Right kidney (tissue), 1 donor: Measurements from ENCODE around the gene NOS3.

Experiments
- DNase-seq: peaks from one replicate; pipeline ENCODE4 v3.0.0-alpha.2; 2016

NOS3 gene

DNA sequence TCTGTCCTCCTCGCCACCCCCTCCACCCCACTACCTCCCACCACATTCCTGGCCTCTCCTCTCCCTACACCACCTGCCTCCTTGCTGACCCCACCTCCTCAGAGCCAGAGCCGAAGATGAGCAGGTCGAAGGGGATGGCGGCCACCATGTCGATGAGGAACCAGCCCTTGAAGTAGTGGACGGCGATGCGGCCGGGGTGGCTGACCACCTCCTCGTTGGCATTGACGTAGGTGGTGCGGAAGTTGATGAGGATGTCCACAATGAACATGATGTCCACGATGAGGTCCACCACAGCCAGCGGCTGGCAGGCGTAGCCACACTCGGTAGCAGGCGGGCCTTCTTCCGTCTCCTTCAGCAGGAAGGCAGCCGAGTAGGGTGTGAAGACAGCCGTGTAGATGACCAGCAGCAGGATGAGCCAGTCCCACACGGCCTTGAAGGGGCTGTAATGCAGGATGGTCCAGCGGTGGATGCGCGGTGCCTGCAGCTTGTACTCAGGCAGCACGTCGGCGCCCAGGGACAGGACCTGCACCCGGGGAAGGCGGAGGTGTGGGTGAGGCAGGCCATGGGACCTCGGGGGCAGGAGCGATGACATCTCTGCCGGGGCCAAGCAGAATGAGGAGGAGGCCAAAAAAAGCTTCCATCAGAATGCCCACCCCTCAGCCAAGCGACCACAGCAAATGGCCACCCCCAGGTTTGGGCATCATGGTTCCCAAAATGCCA, 38.3 kb upstream of the NOS3 start:
- DNase-seq, result no peak

DNA sequence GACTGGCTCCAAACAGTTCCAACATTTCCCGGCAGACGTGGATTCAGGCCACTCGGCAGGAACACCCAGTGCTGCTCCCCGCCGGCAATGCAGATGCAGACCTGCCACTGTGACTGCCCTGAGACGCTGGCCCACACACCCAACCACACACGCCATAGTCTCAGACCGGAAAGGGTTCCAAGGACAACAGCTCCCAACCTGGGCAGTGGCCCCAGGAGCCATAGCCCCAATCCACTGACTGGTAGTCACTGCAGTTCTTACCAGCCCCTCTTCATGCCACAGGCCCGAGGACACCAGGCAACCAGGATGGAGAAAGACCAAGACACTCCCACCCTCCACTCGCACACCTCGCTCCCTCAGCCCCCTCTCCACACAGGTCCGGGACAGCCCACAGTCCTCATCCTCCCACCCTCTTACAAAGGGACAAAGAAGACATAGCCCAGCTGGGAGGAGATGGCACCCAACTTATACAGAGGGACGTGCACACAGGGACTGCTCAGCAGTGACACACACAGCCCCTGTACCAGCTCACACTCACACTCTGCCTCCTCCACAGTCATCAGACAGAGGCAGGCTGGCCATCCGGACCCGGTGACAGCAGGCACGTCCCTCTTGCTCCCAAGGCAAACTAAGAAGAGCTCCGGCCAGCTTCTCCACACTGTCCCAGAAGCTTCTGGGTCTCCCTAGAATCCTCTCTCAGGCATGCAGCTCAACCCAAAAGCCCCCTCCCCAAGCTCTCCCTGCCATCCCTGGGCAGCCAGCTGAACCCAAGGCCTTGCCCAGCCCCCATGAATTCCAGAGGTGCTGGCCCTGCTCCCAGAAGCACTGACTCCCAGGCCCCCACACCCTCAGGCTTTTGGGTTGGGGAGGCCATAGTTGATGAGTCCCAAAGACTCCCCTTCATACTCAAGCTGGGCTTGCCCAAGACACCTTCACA, 37.5 kb upstream of the NOS3 start:
- no peak for DNase-seq

DNA sequence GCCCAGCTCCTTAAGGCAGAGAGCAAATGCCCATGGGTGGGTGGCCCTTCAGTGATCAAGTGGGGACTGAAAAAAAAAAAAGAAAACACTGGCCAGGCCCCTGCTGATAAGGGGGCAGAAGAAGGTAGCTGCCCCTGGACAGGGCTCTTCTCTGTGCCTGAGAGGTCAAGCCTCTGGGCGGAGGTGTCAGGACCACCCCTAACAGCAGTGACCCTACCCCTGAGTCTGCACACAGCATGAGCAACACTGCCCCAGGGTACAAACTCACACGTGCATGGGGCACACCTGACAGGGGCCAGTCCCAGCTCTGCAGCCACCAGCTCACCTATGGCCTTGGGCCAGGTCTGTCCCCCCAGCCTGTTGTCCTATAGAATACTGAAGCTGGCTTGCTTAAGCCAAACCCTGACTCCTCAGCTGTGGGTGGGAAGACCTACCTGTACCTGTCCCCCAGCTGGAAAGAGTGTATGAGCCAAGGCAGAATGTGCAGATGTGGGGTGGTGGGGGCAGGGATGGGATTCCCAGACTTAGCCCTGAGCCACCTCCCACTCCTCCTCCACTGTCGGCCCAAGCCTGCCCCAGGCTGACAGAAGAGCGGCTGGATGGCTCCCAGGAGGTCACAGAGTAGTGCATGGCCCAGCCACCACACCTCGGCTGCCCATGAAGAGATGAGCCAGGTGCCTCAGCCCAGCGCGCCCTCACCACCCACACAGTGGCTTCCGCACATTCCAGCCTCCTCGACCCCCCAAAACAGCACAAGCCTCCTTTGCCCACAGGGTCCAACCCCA, 36.4 kb upstream of the NOS3 start:
- no peak for DNase-seq

DNA sequence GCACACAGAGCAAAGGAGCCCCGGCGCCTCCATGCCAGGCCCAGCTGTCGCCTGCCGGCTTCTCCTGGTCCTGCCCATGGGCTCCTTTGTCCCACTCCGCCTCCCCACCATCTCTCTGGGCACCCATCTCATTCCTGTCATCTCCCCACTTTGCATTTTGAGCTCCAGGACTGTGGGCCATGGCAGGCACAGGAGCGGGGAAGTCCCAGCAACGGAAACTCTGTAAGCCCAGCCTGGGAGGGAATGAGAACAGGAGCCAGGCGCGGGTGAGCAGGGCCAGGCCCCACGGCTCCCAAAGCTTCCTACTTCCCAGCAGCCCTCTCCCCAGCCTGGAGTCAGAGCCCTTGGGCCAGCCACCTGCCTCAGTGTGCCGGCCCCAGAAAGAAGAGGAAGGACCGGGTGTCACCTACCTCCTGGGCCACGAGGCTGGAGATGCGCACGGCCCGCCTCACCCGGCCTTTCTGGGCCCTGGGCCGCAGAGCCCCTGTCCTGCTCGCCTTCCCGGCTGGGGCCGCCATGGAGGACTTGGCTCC, 35.8 kb upstream of the NOS3 start:
- no peak for DNase-seq

DNA sequence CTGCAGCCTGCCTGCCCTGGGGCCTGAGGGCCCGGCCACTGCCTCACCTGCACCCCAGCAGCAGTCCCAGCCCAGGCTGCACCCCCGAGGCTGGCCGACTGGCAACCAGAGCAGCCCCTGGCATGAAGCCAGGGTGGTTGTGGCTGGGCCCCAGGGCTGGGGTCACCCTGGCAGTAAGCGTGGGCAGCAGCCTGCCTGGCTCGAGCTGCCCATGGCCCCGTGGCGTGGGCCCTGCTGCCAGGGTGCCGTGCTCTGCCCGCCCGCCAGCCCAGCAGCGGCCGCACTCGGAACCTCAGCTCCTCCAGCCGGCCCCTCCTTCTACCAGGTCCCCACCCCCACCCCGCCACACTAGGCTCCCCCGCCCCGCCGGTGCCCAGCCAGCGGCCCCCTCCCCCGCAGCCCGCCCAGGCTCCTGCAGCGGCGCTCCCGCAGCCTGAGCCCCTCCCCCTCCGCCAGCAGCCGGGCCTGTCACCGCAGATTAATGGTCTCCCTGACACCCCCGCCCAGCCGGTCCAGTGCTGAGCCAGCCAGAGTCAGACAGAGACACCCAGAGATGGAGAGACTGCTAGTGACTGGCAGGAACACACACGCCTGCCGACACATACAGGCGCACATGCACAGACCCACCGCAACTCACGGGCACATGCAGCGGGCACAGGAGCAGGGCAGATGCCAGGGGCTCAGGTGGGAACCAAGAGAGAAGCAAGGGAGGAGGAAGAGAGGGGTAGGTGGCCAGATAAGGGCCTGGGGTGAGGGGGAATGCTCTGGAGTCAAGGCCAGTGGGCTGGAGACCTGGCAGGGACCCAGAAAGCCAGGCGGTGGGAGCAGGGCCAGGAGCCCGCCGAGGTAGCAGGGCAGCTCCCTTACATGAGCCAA, 35.1 kb upstream of the NOS3 start:
- DNase-seq, result peak; percentile 76

DNA sequence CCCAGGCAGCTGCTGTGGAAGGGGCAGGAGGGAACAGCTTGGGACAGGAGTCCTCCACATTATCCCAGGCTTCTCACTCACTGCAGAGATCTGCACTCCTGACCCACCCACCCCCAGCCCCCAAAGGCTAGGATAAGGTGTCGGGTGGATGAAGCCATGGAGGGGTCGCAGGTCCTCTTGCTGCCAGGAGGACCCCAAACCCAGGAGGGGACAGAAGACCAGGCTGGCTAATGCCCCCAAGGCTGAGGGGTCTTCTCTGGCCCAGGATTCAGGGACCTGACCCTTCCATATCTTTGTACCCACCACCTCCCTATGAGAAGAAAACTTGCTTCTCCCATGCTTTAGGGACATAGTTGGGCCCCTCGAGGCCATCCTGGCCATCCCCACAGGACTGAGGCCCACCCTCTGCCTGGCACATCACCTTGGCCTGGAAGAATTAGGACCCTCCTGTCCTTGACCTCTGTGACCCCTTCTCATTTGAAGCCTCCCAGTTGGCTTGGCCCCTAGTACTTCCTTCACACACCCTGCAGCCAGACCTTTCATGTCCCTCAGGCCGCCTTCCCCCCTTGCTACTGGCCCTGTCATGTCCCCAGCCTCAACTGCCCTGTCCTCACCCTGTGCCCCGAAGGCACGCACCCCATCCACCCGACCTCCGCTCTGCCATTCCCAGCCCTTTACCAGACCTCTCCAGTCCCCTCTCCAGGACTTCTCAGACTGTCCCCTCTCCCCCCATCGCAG, 34.3 kb upstream of the NOS3 start:
- DNase-seq, result no peak

DNA sequence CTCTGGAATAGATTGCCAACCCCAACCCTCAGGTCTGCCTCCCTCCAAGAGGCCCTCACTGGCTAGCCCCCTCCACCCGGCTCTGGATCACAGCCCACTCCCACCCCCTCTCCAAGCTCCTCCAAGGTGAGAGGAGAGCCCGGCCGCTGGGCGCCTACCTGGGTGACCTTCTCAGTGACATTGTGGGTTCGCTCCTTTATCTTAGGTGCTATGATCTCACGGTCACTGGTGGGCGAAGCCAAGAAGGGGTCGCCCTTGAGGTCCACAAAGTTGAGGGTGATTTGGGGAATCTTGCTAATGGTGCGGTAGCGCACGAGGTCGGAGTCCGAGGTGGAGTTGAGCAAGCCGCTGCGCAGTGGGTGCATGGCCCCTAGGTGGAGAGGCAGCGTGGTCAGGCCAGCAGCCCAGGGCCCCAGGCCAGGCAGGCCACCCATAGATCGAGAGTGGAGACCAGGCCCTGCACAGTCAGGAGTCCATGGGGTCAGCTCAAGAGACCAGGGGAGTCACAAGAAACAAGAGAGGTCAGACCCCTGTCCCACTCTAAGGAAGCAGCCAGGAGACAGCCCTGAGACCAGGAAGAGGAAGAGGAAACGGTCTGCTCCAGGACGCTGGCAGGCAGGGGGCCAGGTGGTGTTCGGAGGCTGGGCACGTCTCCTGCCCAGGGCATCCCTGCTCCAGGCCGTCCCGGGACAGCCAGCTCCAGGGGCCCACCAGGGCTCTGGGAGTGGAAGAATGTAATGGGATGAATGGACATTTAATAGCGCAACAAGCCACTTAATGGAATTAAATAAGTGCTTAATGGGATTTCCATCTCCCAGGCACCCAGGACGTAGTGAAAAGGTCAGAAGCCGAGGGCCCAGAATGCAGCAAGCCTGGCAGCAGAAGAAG, 33.4 kb upstream of the NOS3 start:
- DNase-seq, result no peak

DNA sequence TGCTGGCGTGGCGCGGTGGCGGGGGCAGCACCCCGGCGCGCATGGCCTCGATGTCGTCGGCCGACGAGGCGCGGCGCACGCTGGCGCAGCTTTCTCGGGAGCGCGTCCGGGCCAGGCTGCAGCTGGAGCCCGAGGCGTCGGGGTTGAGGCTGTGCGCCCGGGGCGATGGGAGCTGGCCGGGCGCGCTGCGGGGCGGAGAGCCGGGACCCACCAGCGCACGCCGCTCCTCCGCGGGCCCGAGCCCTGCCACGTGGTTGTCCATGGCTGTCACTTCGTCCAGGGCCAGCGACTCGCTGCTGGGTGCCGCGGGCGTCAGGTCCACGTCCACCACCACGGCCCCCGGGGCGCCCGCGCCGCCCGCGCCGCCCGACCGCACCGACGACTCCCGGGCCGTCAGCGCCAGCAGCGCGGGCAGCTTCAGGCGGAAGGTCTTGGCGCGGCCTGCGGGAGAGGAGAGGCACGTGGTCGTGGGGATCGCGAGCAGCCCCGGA, 32.7 kb upstream of the NOS3 start:
- DNase-seq, result no peak

DNA sequence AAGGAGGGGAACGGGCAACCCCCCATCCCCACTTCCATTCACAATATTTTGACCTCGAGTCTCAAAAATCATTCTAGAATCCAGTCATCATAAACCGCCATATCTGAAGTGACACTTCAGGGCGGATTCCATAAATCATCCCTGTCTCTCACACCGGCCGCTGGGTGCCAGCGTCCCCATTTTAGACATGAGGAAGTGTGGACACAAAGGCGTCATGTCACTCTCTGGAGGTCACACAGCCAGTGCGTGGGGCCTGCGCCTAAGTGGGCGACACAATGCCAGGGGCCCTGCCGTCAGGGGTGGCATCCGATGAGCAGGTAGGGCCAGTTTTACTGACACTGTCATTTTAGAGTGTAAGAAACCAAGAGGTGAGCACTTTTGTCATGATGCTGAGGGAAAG, 32.2 kb upstream of the NOS3 start:
- DNase-seq, result no peak

DNA sequence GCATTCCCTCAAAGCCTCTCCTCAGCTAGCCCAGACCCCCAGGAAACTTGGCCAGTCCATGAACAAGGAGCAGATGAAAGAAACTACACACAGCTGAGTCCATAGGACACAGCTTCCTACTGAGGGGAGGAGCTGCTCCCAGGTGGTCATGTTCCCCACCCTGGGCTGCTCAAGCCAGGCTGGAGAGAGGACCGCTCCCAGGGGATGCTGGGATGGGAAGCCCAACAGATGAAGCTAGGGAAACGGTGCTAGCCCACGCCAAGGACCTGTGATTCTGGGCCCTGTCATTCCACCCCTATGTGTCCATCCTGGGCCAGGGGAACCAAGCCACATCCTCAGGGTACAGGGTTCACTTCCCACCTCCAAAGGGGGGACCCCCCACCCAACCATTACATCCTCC, 31.7 kb upstream of the NOS3 start:
- DNase-seq, result no peak

DNA sequence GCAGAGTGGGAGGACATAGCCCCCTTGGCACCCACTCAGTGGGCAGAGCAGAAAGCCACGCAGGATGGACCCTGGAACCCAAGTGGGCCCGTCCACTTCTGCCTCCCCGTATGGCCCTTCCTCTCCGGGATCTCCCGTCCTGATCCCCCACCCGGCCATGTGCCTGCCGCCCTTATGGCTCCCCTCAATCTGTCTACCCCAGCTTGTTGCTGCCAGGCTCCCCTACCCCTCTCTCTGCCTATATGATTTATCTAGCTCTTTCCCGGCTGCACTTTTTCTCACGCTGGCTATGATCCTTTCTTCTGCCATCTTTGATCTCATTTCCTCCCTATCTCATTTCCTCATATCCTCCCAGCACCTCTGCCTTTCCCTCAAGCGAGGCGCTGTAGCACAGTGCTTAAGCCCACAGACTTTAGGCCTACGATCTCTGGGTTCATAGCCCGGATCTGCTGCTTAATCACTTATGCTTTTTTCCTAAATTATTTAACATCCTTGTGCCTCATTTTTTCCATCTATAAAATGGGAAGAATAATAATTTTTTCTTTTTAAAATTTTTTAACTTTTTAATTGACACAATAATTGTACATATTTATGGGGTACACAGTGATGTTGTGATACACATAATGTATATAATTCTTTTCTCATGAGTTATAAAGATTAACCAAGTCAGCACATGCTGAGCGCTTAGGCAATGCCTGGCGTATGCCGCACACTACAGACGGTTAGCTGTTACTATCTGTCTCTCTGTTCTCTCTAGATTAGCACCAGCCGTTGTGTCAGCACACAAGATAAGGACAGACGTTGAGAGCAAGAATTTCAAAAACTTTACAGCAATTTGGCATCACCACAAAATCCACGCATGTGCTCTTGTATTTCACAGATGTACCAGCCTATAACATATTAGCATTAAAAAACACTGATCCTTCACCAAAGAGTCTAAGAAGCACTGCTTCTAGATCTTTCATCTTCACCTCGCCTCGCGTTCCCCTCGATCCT, 30.8 kb upstream of the NOS3 start:
- DNase-seq, result no peak

DNA sequence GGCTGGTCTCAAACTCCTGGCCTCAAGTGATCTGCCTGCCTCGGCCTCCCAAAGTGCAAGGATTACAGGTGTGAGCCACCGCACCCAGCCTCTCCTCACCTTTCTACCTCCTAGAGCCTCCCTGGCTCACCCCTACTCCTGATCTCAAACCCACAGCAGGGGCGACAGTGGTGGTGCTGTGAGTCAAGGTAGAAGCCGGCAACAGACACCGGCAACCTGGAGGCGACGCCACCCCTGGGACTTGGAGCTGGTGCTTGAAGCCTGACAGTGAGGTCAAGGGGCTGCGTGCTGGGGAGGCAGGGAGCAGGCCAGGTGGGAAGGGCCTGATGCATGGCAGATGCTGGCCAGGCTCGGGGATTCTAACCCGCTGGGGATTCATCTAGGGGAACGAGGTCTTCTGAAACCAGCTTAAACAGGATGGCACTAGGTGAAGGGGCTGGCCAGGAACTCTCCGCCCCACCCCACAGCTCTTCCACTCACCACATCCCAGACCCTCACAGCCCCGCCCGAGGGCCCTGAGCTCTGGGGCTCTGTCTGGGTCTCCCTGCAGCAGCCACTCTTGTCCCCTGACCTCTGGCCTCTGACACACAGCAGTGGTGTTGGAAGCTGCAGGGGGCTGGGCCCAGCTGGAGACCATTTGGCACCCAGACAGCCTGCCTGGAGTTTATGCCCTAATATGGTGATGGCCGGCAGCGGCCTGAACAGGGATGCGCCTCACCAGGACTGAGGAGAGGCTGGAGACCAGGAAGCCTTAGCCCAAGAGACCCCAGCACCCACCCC, 29.1 kb upstream of the NOS3 start:
- DNase-seq, result no peak

DNA sequence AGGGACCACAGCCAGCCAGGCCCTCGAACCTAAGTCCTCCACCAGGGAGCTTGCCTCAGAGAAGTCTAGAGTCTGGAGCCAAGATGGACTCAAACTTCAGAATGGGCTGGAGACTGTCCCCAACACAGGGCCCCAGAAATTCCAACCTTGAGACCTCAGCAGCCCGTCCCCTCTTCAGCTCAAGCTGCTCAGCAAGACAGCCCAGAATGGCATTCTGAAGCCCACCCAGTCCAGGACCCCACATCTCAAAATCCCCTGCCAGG, 28.6 kb upstream of the NOS3 start:
- DNase-seq, result peak; percentile 39

DNA sequence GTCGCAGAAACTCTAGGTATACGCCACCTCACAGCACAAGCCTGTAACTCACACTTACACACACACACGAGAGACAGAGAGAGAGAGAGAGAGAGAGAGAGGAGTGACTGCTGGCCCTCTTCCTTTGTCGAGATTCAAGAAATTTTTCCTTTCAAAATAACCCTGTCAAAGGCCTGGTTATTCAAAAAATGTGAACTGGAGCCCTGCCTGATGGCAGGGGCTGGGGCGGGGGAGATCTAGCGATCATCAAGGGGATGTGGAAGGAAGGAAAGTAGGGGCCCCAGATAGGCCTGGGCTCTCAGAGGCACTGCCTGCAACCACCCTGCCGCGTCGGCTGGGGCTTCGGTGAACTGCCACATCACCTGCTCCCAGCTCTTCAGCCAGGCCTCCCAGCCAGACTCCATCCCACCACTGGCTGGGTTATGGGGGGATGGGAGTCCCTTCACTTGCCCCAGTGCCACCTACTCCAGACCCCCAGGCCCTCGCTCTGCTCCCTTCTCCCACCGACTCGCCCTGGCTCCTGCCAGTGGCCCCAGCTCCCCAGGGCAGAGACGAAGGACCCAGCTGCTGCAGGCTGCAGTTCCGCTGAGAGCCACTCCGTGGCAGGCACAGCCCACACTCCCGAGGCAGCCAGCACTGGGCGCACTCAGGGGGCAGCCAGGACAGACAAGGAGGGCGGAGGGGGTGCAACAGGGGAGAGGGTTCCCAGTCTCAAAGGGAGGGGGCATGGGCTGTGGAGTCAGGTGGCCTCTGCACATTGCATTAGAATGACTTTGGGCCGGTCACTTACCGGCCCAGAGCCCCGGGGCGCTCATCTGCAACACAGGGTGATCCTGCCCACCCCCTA, 28.0 kb upstream of the NOS3 start:
- peak; percentile 69 for DNase-seq

DNA sequence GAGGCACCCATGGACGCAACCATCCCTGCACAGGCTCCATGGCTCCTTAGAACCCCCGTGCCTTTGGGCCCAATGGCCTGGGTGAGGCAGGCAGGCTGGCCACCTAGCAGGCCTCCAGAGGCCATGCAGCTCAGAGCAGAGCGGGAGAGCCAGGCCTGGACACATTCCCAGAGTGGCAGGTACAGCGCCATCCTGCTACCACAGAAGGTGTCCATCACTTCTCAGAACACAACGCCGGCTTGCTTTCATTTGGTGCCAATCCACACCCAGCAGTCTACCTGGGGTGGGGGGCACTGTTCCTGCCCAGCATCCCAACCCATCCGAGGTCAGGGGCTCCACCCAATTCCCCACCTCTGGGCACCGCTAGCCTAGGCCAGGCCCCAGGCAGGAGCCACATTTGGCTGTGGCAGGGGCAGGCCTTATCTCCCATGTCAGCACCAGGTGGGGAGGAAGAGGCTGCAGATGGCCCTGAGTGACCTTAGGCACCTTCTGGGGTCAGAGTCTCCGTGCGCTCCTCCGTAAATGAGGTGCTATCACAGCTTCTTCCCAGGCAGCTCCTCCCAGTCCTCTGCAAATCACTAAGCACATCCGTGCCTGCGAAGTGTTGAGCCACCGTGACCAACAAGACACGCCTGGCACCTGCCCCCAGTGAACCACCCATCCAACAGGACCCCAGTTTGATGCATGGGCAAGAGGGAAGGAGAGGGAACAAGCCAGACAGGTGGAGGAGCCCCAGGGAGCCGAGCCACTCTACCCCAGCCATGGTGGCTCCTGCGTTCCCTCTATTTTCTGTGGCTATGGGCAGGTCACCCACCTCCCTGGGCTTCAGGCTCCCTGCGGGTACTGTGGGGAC, 26.9 kb upstream of the NOS3 start:
- DNase-seq, result no peak

DNA sequence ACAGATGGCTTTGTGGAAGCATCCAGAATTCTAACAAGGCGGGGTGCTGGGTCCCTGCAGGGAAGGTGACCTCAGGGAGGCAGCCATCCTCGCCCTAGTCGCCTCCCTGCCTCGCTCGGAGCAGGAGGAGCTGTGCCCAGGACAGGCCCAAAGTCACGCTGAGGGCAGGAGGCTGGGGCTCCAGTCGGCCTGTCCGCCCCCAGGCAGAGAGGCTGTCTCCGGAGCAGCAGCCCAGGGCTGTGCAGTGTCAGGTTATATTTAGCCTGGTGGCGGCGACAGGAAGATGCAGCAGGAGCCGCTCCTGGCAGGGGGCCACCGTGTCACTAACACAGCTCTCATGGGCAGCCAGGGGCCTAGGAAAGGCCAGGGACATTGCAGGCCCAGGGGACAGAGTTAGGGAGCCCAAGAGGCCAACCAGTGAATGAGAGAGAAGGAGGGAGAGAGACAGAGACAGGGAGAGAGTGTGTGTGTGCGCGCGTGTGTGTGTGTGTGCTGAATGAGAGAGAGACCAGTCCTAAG, 26.2 kb upstream of the NOS3 start:
- DNase-seq, result no peak
